ENCODE data around the gene REELD1.

Gene REELD1

DNA sequence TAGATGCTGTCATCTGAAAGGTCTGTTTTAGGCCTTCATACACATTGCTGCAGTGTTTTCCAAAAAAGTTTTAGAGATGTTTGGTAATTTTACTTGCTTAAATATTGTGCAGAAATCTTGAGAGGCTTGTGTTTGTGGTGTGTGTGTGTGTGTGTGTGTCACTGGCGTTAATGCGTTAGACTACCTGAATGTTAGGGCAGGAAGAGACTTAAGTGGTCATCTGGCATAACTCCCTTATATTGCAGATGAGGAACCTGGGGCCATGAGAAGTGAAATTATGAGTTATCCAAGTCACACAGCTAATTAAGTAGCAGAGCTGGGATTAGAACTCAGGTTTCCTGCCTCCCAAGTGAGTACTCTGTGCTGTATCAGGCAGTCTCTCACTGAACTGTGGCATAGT, 37.4 kb upstream of the REELD1 start:
- no peak for DNase-seq (ENCODE audit: extremely low read depth, insufficient read length)
- H3K4me3 ChIP-seq (replicated peaks; ENCODE audit: low read depth, low read length), result peak overlapping the region; percentile 91
- no peak for TF ChIP-seq CTCF (IDR thresholded peaks at IDR 0.05; ENCODE audit: insufficient read depth, low read length, poor library complexity, severe bottlenecking)

GRCh38 chr4:146178126-146178525, 36.2 kb upstream of the REELD1 start:
- DNase-seq (ENCODE audit: extremely low read depth, insufficient read length), result no peak
- Histone ChIP-seq H3K4me3 (replicated peaks; ENCODE audit: low read depth, low read length) (no peak overlapping the region), H3K27me3 (replicated peaks; ENCODE audit: control insufficient read depth, insufficient read depth, low read length) (no peaks in the 10 kb centered on the region), H3K36me3 (ENCODE audit: control insufficient read depth, insufficient read depth, low read length) (peaks cover 1% of the 10 kb centered on the region; the same call in 1 of the 2 replicates)
- TF ChIP-seq CTCF (IDR thresholded peaks at IDR 0.05; ENCODE audit: insufficient read depth, low read length, poor library complexity, severe bottlenecking), result no peak

More for the DNA sequence above, 37.4 kb upstream of the REELD1 start:
- peaks cover 1% of the 10 kb centered on the region; the same call in 1 of the 2 replicates for H3K36me3 ChIP-seq (ENCODE audit: control insufficient read depth, insufficient read depth, low read length)
- no peaks in the 10 kb centered on the region for H3K27me3 ChIP-seq (replicated peaks; ENCODE audit: control insufficient read depth, insufficient read depth, low read length)

- H3K36me3 ChIP-seq (ENCODE audit: control insufficient read depth, insufficient read depth, low read length), result peaks cover 3% of the 10 kb centered on the region; the same call in 1 of the 2 replicates
- no peak for TF ChIP-seq CTCF (IDR thresholded peaks at IDR 0.05; ENCODE audit: insufficient read depth, low read length, poor library complexity, severe bottlenecking)
- DNase-seq (ENCODE audit: extremely low read depth, insufficient read length), result no peak
- H3K27me3 ChIP-seq (replicated peaks; ENCODE audit: control insufficient read depth, insufficient read depth, low read length), result no peaks in the 10 kb centered on the region
- no peak overlapping the region for H3K4me3 ChIP-seq (replicated peaks; ENCODE audit: low read depth, low read length)
Measured at GRCh38 chr4:146179784-146180370, 34.5 kb upstream of the REELD1 start.

- no peak for TF ChIP-seq CTCF (IDR thresholded peaks at IDR 0.05; ENCODE audit: insufficient read depth, low read length, poor library complexity, severe bottlenecking)
- no peak overlapping the region for H3K4me3 ChIP-seq (replicated peaks; ENCODE audit: low read depth, low read length)
- no peaks in the 10 kb centered on the region for H3K27me3 ChIP-seq (replicated peaks; ENCODE audit: control insufficient read depth, insufficient read depth, low read length)
- no peak for DNase-seq (ENCODE audit: extremely low read depth, insufficient read length)
- H3K36me3 ChIP-seq (ENCODE audit: control insufficient read depth, insufficient read depth, low read length), result peaks cover 3% of the 10 kb centered on the region
Measured at GRCh38 chr4:146182443-146182842, 31.9 kb upstream of the REELD1 start.

DNA sequence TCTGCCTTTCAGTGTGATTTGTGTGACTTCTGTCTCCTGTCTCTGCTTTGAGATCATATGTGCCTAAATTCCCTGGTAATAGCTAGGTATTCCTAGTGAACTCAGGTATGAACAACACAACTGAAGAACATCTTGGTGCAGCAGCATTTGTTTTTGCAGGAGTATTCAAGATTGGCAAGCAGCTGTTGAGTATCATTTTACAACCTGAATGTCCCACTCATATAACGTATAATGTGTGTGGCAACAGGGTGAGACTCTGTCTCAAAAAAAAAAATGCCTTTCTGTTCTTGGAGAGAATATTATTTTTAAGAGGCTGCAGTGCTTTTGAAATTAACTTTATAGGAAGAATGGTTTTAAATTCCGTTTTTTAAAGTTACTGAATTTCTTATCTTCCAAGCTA, 31.1 kb upstream of the REELD1 start:
- TF ChIP-seq CTCF (IDR thresholded peaks at IDR 0.05; ENCODE audit: insufficient read depth, low read length, poor library complexity, severe bottlenecking), result no peak
- Histone ChIP-seq H3K36me3 (ENCODE audit: control insufficient read depth, insufficient read depth, low read length) (peaks cover 2% of the 10 kb centered on the region), H3K27me3 (replicated peaks; ENCODE audit: control insufficient read depth, insufficient read depth, low read length) (no peaks in the 10 kb centered on the region), H3K4me3 (replicated peaks; ENCODE audit: low read depth, low read length) (no peak overlapping the region)
- DNase-seq (ENCODE audit: extremely low read depth, insufficient read length), result no peak

GRCh38 chr4:146186041-146186440, 28.3 kb upstream of the REELD1 start:
- peaks cover 9% of the 10 kb centered on the region for H3K36me3 ChIP-seq (ENCODE audit: control insufficient read depth, insufficient read depth, low read length)
- no peaks in the 10 kb centered on the region for H3K27me3 ChIP-seq (replicated peaks; ENCODE audit: control insufficient read depth, insufficient read depth, low read length)

More at GRCh38 chr4:146186041-146186440, 28.3 kb upstream of the REELD1 start:
- no peak overlapping the region for H3K4me3 ChIP-seq (replicated peaks; ENCODE audit: low read depth, low read length)
- no peak for DNase-seq (ENCODE audit: extremely low read depth, insufficient read length)
- no peak for TF ChIP-seq CTCF (IDR thresholded peaks at IDR 0.05; ENCODE audit: insufficient read depth, low read length, poor library complexity, severe bottlenecking)

Measured in GM06990 (cell line).